GM13977 (cell line): Measurements from ENCODE around the gene PTGDS.
A peak's percentile ranks its signal among the peaks of the same experiment; 100 is the strongest.

ENCODE experiments used
- DNase-seq: peaks from one replicate; pipeline ENCODE4 v3.0.0; 2012; ENCODE audit warnings: low spot score
- CTCF ChIP-seq: IDR thresholded peaks from 2 replicates; pipeline ENCODE4 v1.5.1; 2012; ENCODE audit warnings: mild to moderate bottlenecking, control low read depth; ENCODE audit not compliant: insufficient read depth; ENCODE audit errors: extremely low read depth, missing control alignments
- in situ Hi-C: fragments of 300-500 bp; cut with MboI; formaldehyde crosslinking; loops from one replicate; pipeline ENCODE4 v1.12.0; 2022; ENCODE audit warnings: low sequenced_read_pairs, low pct_unique_long_range_greater_than_20kb, mixed read lengths, inconsistent platforms; ENCODE audit not compliant: unreplicated experiment

PTGDS gene

GRCh38 chr9:137021979-137022661 is 44.8 kb downstream of the PTGDS start:
- peak; percentile 78 for DNase-seq
- in situ Hi-C loops = no loop called here
- TF ChIP-seq CTCF = no peak

GRCh38 chr9:137022662-137023008 is 45.3 kb downstream of the PTGDS start:
- DNase-seq = no peak
- in situ Hi-C loops = no loop called here
- TF ChIP-seq CTCF = no peak

GRCh38 chr9:137023157-137023556 is 45.9 kb downstream of the PTGDS start:
- DNase-seq = no peak
- in situ Hi-C loops = no loop called here
- no peak for TF ChIP-seq CTCF

GRCh38 chr9:137023583-137023991 is 46.3 kb downstream of the PTGDS start:
- in situ Hi-C loops = no loop called here
- TF ChIP-seq CTCF = no peak
- DNase-seq = no peak

GRCh38 chr9:137025517-137025966 is 48.2 kb downstream of the PTGDS start:
- no peak for DNase-seq
- no peak for TF ChIP-seq CTCF
- in situ Hi-C loops = no loop called here

GRCh38 chr9:137026384-137026783 is 49.1 kb downstream of the PTGDS start:
- TF ChIP-seq CTCF = no peak
- DNase-seq = no peak
- in situ Hi-C loops = no loop called here

GRCh38 chr9:137026828-137027227 is 49.5 kb downstream of the PTGDS start:
- no peak for DNase-seq
- in situ Hi-C loops = no loop called here
- no peak for TF ChIP-seq CTCF
